A673 (cell line): Measurements from ENCODE around the gene CWC22. TPM values are rescaled to one million over a fixed set of nuclear protein-coding genes. Genes with fewer than 3 reads are reported as not detected.

Experiments
- BruUV-seq: library from RNA; stranded (reverse); fragments of 400-500 nt; replicated peaks from 2 replicates; lab custom pipeline; 2021; lab: Mats Ljungman, UMichigan
- CTCF ChIA-PET: fragments of 300-600 bp; sonication (Branson Sonifier 250); formaldehyde crosslinking; loops from one replicate; lab custom pipeline; 2022; ENCODE audit warnings: antibody characterized with exemption; lab: Charles Lee
- POLR2A ChIA-PET: fragments of 300-600 bp; sonication (Branson Sonifier 250); formaldehyde crosslinking; loops from one replicate; lab custom pipeline; 2022; ENCODE audit warnings: antibody characterized with exemption; ENCODE audit not compliant: low non-redundant PET; lab: Charles Lee
- DNase-seq: peaks from one replicate; pipeline ENCODE4 v3.0.0-alpha.2; 2015; ENCODE audit warnings: low spot score
- H3K27ac ChIP-seq: fragments of 200-600 bp; sonication (generic); 2 replicates; pipeline ENCODE4 v1.5.1; 2016; ENCODE audit warnings: mixed run types, low read depth, mild to moderate bottlenecking, mixed read lengths, antibody characterized with exemption, low read length; ENCODE audit not compliant: poor library complexity, severe bottlenecking
- H3K27me3 ChIP-seq: fragments of 200-600 bp; sonication (generic); replicated peaks from 2 replicates; pipeline ENCODE4 v1.6.1; 2017; ENCODE audit warnings: mixed run types, low read depth, mild to moderate bottlenecking, mixed read lengths, antibody characterized with exemption, low read length; ENCODE audit not compliant: insufficient read depth, poor library complexity
- H3K36me3 ChIP-seq: fragments of 200-600 bp; sonication (generic); 2 replicates; pipeline ENCODE4 v1.6.1; 2016; ENCODE audit warnings: mixed run types, mild to moderate bottlenecking, mixed read lengths, antibody characterized with exemption, low read length; ENCODE audit not compliant: insufficient read depth, poor library complexity, severe bottlenecking
- H3K4me1 ChIP-seq: fragments of 200-600 bp; sonication (generic); 2 replicates; pipeline ENCODE4 v1.6.1; 2017; ENCODE audit warnings: mixed run types, mild to moderate bottlenecking, mixed read lengths, antibody characterized with exemption, low read length; ENCODE audit not compliant: insufficient read depth, poor library complexity, severe bottlenecking
- H3K4me3 ChIP-seq: fragments of 200-600 bp; sonication (generic); 2 replicates; pipeline ENCODE4 v1.5.1; 2016; ENCODE audit warnings: low read depth, mixed run types, mild to moderate bottlenecking, mixed read lengths, low read length; ENCODE audit not compliant: poor library complexity, severe bottlenecking
- H3K9me3 ChIP-seq: fragments of 200-600 bp; sonication (generic); 2 replicates; pipeline ENCODE4 v1.6.1; 2016; ENCODE audit warnings: mixed run types, low read depth, mild to moderate bottlenecking, mixed read lengths, antibody characterized with exemption, low read length; ENCODE audit not compliant: poor library complexity, severe bottlenecking
- EZH2 ChIP-seq: fragments of 200-600 bp; sonication (generic); IDR thresholded peaks from 2 replicates; pipeline ENCODE4 v1.6.1; 2017; ENCODE audit warnings: borderline replicate concordance, low read depth, mild to moderate bottlenecking, mixed read lengths, antibody characterized with exemption, low read length; ENCODE audit not compliant: poor library complexity, severe bottlenecking
- intact Hi-C: fragments of 100-400 bp; cut with micrococcal nuclease; formaldehyde crosslinking; loops from one replicate; pipeline ENCODE4 v1.10.0; 2022; ENCODE audit not compliant: unreplicated experiment
- total RNA-seq: library from RNA; stranded (reverse); gene quantifications from 2 replicates; pipeline ENCODE4 v1.2.3, GENCODE V29; 2021
- TF ChIP-seq, protein P1 (sequence below): fragments of 300-800, 200-600 bp; sonication (generic); conservative IDR thresholded peaks from 2 replicates; pipeline ENCODE4 v1.5.1; 2017; ENCODE audit warnings: low read depth, mild to moderate bottlenecking, antibody characterized with exemption, low read length, moderate library complexity, mixed read lengths

CWC22 gene
- total RNA-seq, 1 experiment from 2014 or later, result 26.7 TPM

GRCh38 chr2:179915395-179915992, 91.6 kb downstream of the CWC22 start:
- no peaks in the 10 kb centered on the region for H3K36me3 ChIP-seq
- no peaks in the 10 kb centered on the region for H3K27me3 ChIP-seq

GRCh38 chr2:179913809-179914208, 93.3 kb downstream of the CWC22 start:
- Histone ChIP-seq H3K4me3 (no peak overlapping the region), H3K27ac (no peak overlapping the region), H3K9me3 (no peaks in the 10 kb centered on the region), H3K27me3 (no peaks in the 10 kb centered on the region), H3K4me1 (no peaks in the 10 kb centered on the region), H3K36me3 (no peaks in the 10 kb centered on the region)
- BruUV-seq, result no TSS peak
- DNase-seq, result no peak
- ChIA-PET POLR2A (no interaction called here), CTCF (no interaction called here)
- TF ChIP-seq EZH2, result no peak
- TF ChIP-seq, protein P1, sequence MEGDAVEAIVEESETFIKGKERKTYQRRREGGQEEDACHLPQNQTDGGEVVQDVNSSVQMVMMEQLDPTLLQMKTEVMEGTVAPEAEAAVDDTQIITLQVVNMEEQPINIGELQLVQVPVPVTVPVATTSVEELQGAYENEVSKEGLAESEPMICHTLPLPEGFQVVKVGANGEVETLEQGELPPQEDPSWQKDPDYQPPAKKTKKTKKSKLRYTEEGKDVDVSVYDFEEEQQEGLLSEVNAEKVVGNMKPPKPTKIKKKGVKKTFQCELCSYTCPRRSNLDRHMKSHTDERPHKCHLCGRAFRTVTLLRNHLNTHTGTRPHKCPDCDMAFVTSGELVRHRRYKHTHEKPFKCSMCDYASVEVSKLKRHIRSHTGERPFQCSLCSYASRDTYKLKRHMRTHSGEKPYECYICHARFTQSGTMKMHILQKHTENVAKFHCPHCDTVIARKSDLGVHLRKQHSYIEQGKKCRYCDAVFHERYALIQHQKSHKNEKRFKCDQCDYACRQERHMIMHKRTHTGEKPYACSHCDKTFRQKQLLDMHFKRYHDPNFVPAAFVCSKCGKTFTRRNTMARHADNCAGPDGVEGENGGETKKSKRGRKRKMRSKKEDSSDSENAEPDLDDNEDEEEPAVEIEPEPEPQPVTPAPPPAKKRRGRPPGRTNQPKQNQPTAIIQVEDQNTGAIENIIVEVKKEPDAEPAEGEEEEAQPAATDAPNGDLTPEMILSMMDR, result no peak
- intact Hi-C loops, result no loop called here

More at GRCh38 chr2:179915395-179915992, 91.6 kb downstream of the CWC22 start:
- H3K9me3 ChIP-seq, result no peaks in the 10 kb centered on the region
- POLR2A ChIA-PET, result no interaction called here
- TF ChIP-seq EZH2, result no peak
- TF ChIP-seq, protein P1, result no peak
- intact Hi-C loops, result no loop called here
- no peak overlapping the region for H3K27ac ChIP-seq
- H3K4me1 ChIP-seq, result no peaks in the 10 kb centered on the region
- CTCF ChIA-PET, result no interaction called here
- BruUV-seq, result no TSS peak
- no peak overlapping the region for H3K4me3 ChIP-seq
- DNase-seq, result no peak

GRCh38 chr2:179911569-179911968, 95.5 kb downstream of the CWC22 start:
- Histone ChIP-seq H3K4me1 (no peaks in the 10 kb centered on the region), H3K36me3 (no peaks in the 10 kb centered on the region), H3K9me3 (no peaks in the 10 kb centered on the region), H3K27me3 (no peaks in the 10 kb centered on the region), H3K4me3 (no peak overlapping the region), H3K27ac (no peak overlapping the region)
- intact Hi-C loops, result no loop called here
- ChIA-PET CTCF (no interaction called here), POLR2A (no interaction called here)
- no peak for TF ChIP-seq EZH2
- TF ChIP-seq, protein P1, result no peak
- DNase-seq, result no peak
- BruUV-seq, result no TSS peak
